Trophoblast cell (in vitro differentiated cells and primary cell): ENCODE measurements around the gene TNRC6B.

Experiments
- DNase-seq, 2 donors: peaks; one replicate each; pipeline ENCODE4 v3.0.0-alpha.2; 2016
- H2AFZ ChIP-seq: 2 replicates; pipeline ENCODE4 v1.6.1; 2013; ENCODE audit warnings: low read length, moderate library complexity, mild to moderate bottlenecking; ENCODE audit not compliant: insufficient read depth, poor library complexity
- H2AK5ac ChIP-seq: 2 replicates; pipeline ENCODE4 v1.6.1; 2013; ENCODE audit warnings: mild to moderate bottlenecking, low read length
- H2BK120ac ChIP-seq: 2 replicates; pipeline ENCODE4 v1.6.1; 2013; ENCODE audit warnings: low read length, mild to moderate bottlenecking, moderate library complexity; ENCODE audit not compliant: insufficient read depth, poor library complexity
- H2BK12ac ChIP-seq: 2 replicates; pipeline ENCODE4 v1.6.1; 2013; ENCODE audit warnings: mild to moderate bottlenecking, low read length, moderate library complexity
- H2BK5ac ChIP-seq: 2 replicates; pipeline ENCODE4 v1.6.1; 2013; ENCODE audit warnings: low read length, low read depth, moderate library complexity, mild to moderate bottlenecking; ENCODE audit not compliant: poor library complexity
- H3K14ac ChIP-seq: 2 replicates; pipeline ENCODE4 v1.6.1; 2013; ENCODE audit warnings: mild to moderate bottlenecking, low read length
- H3K18ac ChIP-seq: 2 replicates; pipeline ENCODE4 v1.6.1; 2013; ENCODE audit warnings: mild to moderate bottlenecking, low read length
- H3K23ac ChIP-seq: 2 replicates; pipeline ENCODE4 v1.6.1; 2013; ENCODE audit warnings: low read length
- H3K27ac ChIP-seq: 2 replicates; pipeline ENCODE4 v1.5.1; 2013; ENCODE audit warnings: low read depth, mild to moderate bottlenecking, inconsistent platforms, low read length, moderate library complexity
- H3K27me3 ChIP-seq: 2 replicates; pipeline ENCODE4 v1.6.1; 2013; ENCODE audit warnings: inconsistent platforms, mild to moderate bottlenecking, low read length, moderate library complexity; ENCODE audit not compliant: insufficient read depth
- H3K36me3 ChIP-seq, 2 experiments: 1 replicate in 1 of 2; 2 replicates in 1 of 2; pipeline ENCODE4 v1.6.1; 2013; ENCODE audit warnings: low read length in 2 of 2, mild to moderate bottlenecking in 2 of 2, moderate library complexity in 1 of 2; ENCODE audit not compliant: insufficient read depth in 2 of 2, control insufficient read depth in 1 of 2
- H3K4ac ChIP-seq: 2 replicates; pipeline ENCODE4 v1.6.1; 2013; ENCODE audit warnings: low read depth, mild to moderate bottlenecking, low read length, moderate library complexity
- H3K4me1 ChIP-seq, 2 experiments: 1 replicate in 1 of 2; 2 replicates in 1 of 2; pipeline ENCODE4 v1.6.1; 2013; ENCODE audit warnings: low read length in 2 of 2, mild to moderate bottlenecking in 2 of 2, moderate library complexity in 1 of 2; ENCODE audit not compliant: insufficient read depth in 2 of 2, control insufficient read depth in 1 of 2
- H3K4me2 ChIP-seq: 2 replicates; pipeline ENCODE4 v1.6.1; 2013; ENCODE audit warnings: inconsistent platforms, mild to moderate bottlenecking, low read length, moderate library complexity
- H3K4me3 ChIP-seq: 2 replicates; pipeline ENCODE4 v1.5.1; 2013; ENCODE audit warnings: mild to moderate bottlenecking, low read depth, low read length, inconsistent platforms
- H3K79me1 ChIP-seq: one replicate; pipeline ENCODE4 v1.6.1; 2013; ENCODE audit warnings: low read length
- H3K79me2 ChIP-seq: 2 replicates; pipeline ENCODE4 v1.6.1; 2013; ENCODE audit warnings: low read length, mild to moderate bottlenecking; ENCODE audit not compliant: control insufficient read depth, insufficient read depth, poor library complexity
- H3K9ac ChIP-seq: 2 replicates; pipeline ENCODE4 v1.6.1; 2013; ENCODE audit warnings: mild to moderate bottlenecking, low read length
- H3K9me3 ChIP-seq: 2 replicates; pipeline ENCODE4 v1.6.1; 2013; ENCODE audit warnings: low read depth, mild to moderate bottlenecking, control low read depth, inconsistent platforms, low read length; ENCODE audit not compliant: insufficient read depth
- H4K12ac ChIP-seq: 2 replicates; pipeline ENCODE4 v1.6.1; 2013; ENCODE audit warnings: low read depth, mild to moderate bottlenecking, low read length, moderate library complexity
- H4K8ac ChIP-seq: 2 replicates; pipeline ENCODE4 v1.6.1; 2013; ENCODE audit warnings: low read depth, mild to moderate bottlenecking, low read length, moderate library complexity
- H4K91ac ChIP-seq: one replicate; pipeline ENCODE4 v1.6.1; 2013; ENCODE audit warnings: low read depth, mild to moderate bottlenecking, low read length, moderate library complexity
- WGBS: extraction: QIAGEN DNeasy Blood & Tissue Kit; methylation state at CpG from one replicate; pipeline ENCODE4 v1.1.7; 2013; ENCODE audit warnings: missing lambda C conversion rate; ENCODE audit not compliant: insufficient read length, insufficient coverage; ENCODE audit errors: extremely low coverage; 5-methylcytosine and 5-hydroxymethylcytosine counted together

Gene TNRC6B

GRCh38 chr22:40322818-40323447 is 145.2 kb downstream of the TNRC6B start:
- no peaks in the 10 kb centered on the region for H3K27me3 ChIP-seq
- H3K4me1 ChIP-seq, result no peaks in the 10 kb centered on the region
- no peak overlapping the region for H2AK5ac ChIP-seq
- no peak for DNase-seq
- H4K91ac ChIP-seq, result no peak overlapping the region
- no peak overlapping the region for H3K14ac ChIP-seq
- H3K4me2 ChIP-seq, result no peak overlapping the region
- H3K79me1 ChIP-seq, result no peaks in the 10 kb centered on the region
- H2BK120ac ChIP-seq, result no peak overlapping the region
- H4K12ac ChIP-seq, result no peak overlapping the region
- no peaks in the 10 kb centered on the region for H3K9me3 ChIP-seq
- no peak overlapping the region for H3K23ac ChIP-seq
- H2BK12ac ChIP-seq, result no peak overlapping the region
- no peak overlapping the region for H2AFZ ChIP-seq
- no peak overlapping the region for H3K27ac ChIP-seq
- H3K4ac ChIP-seq, result no peak overlapping the region
- no peak overlapping the region for H3K4me3 ChIP-seq
- no peak overlapping the region for H3K9ac ChIP-seq
- H4K8ac ChIP-seq, result no peak overlapping the region
- WGBS, result no CpG with 5 or more reads among the region's 17 CpGs
- H2BK5ac ChIP-seq, result no peak overlapping the region
- no peaks in the 10 kb centered on the region for H3K79me2 ChIP-seq
- no peak overlapping the region for H3K18ac ChIP-seq
- peaks cover 18 to 22% of the 10 kb centered on the region in 2 experiments for H3K36me3 ChIP-seq

GRCh38 chr22:40323681-40324171 is 146.0 kb downstream of the TNRC6B start:
- Histone ChIP-seq H4K91ac (no peak overlapping the region), H3K4me2 (no peak overlapping the region), H3K36me3 (peaks cover 18 to 22% of the 10 kb centered on the region in 2 experiments), H4K8ac (no peak overlapping the region), H2BK120ac (no peak overlapping the region), H4K12ac (no peak overlapping the region), H3K27me3 (no peaks in the 10 kb centered on the region), H3K79me2 (no peaks in the 10 kb centered on the region), H3K27ac (no peak overlapping the region), H2BK12ac (no peak overlapping the region), H3K4me1 (no peaks in the 10 kb centered on the region), H2BK5ac (no peak overlapping the region), H3K23ac (no peak overlapping the region), H2AFZ (no peak overlapping the region), H3K79me1 (no peaks in the 10 kb centered on the region), H3K4ac (no peak overlapping the region), H3K14ac (no peak overlapping the region), H2AK5ac (no peak overlapping the region), H3K9ac (no peak overlapping the region), H3K9me3 (no peaks in the 10 kb centered on the region), H3K4me3 (no peak overlapping the region), H3K18ac (no peak overlapping the region)
- no peak for DNase-seq
- WGBS, result no CpG with 5 or more reads among the region's 8 CpGs

GRCh38 chr22:40324468-40325305 is 147.0 kb downstream of the TNRC6B start:
- H2AK5ac ChIP-seq, result no peak overlapping the region
- no peak overlapping the region for H2BK5ac ChIP-seq
- no peak for DNase-seq
- no CpG with 5 or more reads among the region's 19 CpGs for WGBS
- H3K4me3 ChIP-seq, result no peak overlapping the region
- H4K8ac ChIP-seq, result no peak overlapping the region
- no peaks in the 10 kb centered on the region for H3K9me3 ChIP-seq
- no peak overlapping the region for H3K4me2 ChIP-seq
- H3K18ac ChIP-seq, result no peak overlapping the region
- H3K23ac ChIP-seq, result no peak overlapping the region
- no peaks in the 10 kb centered on the region for H3K79me2 ChIP-seq
- no peaks in the 10 kb centered on the region for H3K4me1 ChIP-seq
- H2BK12ac ChIP-seq, result no peak overlapping the region
- no peak overlapping the region for H3K4ac ChIP-seq
- no peak overlapping the region for H2BK120ac ChIP-seq
- H3K14ac ChIP-seq, result no peak overlapping the region
- no peak overlapping the region for H3K9ac ChIP-seq
- H3K79me1 ChIP-seq, result no peaks in the 10 kb centered on the region
- peaks cover 18 to 20% of the 10 kb centered on the region in 2 experiments for H3K36me3 ChIP-seq
- H2AFZ ChIP-seq, result no peak overlapping the region
- no peak overlapping the region for H4K12ac ChIP-seq
- no peak overlapping the region for H4K91ac ChIP-seq
- H3K27me3 ChIP-seq, result no peaks in the 10 kb centered on the region
- no peak overlapping the region for H3K27ac ChIP-seq

GRCh38 chr22:40325315-40325714 is 147.6 kb downstream of the TNRC6B start:
- no peak for DNase-seq
- H4K12ac ChIP-seq, result no peak overlapping the region
- H2BK120ac ChIP-seq, result no peak overlapping the region
- no peaks in the 10 kb centered on the region for H3K4me1 ChIP-seq
- H2AK5ac ChIP-seq, result no peak overlapping the region
- H3K4me2 ChIP-seq, result no peak overlapping the region
- no CpG with 5 or more reads among the region's 6 CpGs for WGBS
- H3K9ac ChIP-seq, result no peak overlapping the region
- H2BK12ac ChIP-seq, result no peak overlapping the region
- H3K4ac ChIP-seq, result no peak overlapping the region
- H3K36me3 ChIP-seq, result peaks cover 20% of the 10 kb centered on the region in 2 experiments
- H3K18ac ChIP-seq, result no peak overlapping the region
- H3K23ac ChIP-seq, result no peak overlapping the region
- no peak overlapping the region for H3K27ac ChIP-seq
- H3K79me1 ChIP-seq, result no peaks in the 10 kb centered on the region
- no peak overlapping the region for H2AFZ ChIP-seq
- no peak overlapping the region for H3K14ac ChIP-seq
- no peak overlapping the region for H3K4me3 ChIP-seq
- H3K79me2 ChIP-seq, result no peaks in the 10 kb centered on the region
- no peak overlapping the region for H4K8ac ChIP-seq
- no peaks in the 10 kb centered on the region for H3K27me3 ChIP-seq
- no peak overlapping the region for H2BK5ac ChIP-seq
- H4K91ac ChIP-seq, result no peak overlapping the region
- H3K9me3 ChIP-seq, result no peaks in the 10 kb centered on the region
